Fibroblast of gingiva (primary cell): ENCODE measurements around the gene FFAR2.
"Not testable (repeated sequence)": the region's sequence is repeated elsewhere in the genome, so short reads cannot be mapped to it uniquely, and the experiment has no call there.

ENCODE experiments used
- DNase-seq: peaks from one replicate; pipeline ENCODE4 v3.0.0-alpha.2; 2011; ENCODE audit warnings: low read depth

FFAR2 gene

DNA sequence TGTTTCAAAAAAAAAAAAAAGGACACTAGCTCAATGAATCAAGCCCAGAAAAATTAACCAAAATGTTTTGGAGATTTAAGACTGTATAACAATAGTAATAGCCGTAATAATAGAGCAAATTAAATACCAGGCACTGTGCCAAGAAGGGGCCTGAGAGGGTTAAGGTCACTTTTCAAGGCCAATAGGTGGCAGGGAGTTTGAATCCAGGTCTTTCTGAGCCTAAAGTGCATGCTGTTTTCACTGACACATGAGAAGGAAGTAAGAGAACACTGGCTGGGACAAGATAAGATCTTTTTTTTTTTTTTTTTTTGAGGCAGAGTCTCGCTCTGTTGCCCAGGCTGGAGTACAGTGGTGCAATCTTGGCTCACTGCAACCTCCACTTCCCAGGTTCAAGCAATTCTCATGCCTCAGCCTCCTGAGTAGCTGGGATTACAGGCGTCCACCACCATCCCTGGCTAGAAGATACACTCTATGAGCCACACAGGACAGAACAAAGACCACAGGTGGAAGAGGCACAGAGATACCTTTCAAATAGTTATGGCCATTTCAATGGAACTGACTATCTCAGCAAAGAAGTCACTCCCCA lies 7.7 kb downstream of the FFAR2 start:
- no peak for DNase-seq

DNA sequence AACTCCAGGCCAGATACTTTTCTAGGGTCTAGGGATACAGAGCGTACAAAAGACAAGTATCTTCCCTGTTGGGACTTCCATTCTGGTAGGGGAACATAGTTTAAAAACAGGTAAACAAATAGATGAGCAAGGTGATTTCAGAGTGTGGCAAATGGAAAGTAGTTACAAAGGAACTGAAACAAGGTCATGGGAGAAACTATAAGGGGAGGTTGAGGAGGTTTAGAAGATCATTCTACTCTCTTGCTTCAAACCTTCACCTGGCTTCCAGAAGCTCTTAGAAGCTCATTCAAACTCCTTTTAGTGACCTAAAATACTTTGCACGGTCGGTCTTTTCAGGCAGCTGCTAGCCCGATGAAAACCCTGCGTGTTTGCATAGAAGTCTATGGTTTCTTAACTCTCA lies 9.1 kb downstream of the FFAR2 start:
- no peak for DNase-seq

DNA sequence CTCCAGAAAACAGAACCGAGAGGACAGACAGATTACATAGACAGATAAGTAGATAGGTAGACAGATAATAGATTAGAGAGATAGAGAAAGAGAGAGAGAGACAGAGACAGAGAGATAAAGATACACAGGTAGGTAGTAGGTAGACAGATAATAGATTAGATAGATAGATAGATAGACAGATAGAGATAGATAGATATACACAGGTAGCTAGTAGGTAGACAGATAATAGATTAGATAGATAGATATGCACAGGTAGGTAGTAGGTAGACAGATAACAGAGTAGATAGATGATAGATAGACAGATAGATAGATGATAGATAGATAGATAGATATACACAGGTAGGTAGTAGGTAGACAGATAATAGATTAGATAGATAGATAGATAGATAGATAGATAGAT lies 10.1 kb downstream of the FFAR2 start:
- DNase-seq, result no peak

DNA sequence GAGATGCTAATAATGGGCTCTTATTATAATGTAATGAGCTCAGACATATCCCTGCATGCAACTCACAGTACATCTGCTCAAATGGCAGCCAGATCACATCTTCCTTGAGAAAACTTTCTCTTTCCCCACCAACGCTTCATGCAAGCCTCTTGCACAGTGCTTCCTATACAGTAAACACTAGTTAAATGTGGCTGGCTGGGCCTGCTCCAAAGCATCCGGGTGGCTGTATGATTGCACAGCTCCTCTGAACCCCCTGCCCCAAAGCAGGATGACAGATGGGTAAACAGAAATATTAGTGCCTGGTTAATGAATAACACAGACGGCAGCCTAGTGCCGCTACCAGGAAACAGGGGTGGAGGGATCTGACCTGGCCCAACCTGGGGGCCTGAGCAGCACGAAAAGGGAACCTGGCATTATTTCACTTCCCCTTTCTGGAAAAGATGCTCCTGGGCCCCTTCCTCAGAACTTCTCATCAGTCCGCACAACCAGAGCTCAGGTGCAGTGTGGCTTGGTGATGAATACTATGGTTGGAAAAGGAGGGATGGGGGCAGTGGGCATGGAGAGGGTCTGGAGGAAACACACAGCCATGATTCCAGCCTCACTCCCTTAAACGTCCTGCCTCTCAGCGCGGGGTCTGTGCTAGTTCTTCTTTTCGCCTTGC lies 10.8 kb downstream of the FFAR2 start:
- DNase-seq, result no peak

DNA sequence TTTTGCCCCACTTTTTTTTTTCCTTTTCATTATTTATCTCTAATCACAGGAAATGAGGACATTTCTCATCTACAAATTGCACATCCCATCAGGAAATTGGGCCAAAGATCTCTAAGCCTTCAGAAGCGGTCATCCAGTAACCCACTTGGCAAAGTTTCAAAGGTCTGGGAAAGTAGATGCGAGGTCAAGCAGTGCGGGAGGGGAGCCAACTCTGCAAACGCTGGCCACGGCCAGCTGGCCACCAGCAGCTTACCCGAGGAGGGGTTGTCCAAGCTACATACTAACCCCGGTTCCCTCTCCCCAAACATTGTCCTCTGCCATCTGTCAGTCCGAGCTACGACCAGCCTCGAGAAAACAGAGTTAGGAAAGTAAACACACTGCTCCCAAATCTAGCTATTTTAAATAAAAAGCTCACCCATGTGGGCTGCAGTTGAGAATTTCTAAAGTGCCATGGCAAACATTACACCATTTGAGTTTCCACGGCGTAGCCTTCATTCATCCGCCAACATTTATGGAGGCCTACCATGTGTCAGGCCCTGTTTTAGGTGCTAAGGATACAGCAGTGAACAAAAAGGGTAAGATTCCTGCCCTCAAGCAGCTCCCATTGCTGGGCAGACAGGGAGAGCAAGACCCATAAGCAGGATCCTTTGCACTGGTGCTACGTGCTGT lies 11.5 kb downstream of the FFAR2 start:
- DNase-seq, result no peak

DNA sequence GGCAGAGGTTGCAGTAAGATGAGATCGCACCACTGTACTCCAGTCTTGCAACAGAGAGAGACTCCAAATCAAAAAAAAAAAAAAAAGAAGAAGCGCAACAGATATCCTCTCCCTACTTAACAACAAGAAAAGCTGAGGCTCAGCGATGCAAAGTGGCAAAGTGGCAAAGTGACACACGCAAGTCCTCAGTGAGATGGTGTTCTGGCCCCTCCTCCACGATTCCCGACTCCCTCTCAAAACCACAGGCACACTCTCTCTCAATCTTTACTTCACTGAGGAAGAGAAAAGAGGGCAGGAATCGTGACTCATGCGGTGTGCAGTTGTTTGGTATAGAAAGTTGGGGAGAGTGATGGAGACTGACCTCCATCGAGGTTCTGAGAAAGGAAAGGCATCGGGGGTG lies 12.6 kb downstream of the FFAR2 start:
- DNase-seq, result no peak

DNA sequence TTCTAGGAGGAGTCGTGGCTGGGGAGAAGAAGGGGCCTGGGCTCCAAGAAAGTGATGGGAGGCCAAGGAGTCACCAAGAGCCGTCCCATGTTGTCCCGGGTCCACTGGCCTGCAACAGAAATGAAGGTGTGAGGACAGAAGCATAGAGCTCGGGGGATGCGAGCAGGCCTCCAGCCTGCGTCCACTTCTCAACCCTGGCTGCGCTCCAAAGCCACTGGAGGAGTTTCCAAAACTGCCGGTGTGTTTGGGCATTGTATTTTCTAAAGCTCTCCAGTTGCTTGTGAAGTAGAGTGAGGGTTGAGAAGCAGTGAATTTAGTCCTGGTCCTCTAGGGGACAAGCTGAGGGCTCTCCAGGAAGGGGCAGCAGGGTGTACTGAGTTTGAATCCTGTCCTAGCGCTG lies 13.0 kb downstream of the FFAR2 start:
- DNase-seq, result no peak

DNA sequence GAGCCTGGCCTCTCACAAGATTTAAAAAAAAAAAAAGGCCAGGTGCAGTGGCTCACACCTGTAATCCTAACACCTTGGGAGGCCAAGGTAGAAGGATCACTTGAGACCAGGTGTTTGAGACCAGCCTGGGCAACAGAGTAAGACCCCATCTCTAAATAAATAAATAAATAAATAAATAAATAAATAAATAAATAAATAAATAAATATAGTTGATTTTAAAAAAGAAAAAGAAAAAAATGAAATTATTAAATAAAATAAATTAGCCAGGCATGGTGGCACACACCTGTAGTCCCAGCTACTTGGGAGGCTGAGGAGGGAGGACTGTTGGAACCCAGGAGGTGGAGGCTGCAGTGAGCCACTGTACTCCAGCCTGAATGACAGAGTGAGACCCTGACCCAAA lies 13.7 kb downstream of the FFAR2 start:
- DNase-seq, result not testable (repeated sequence)

DNA sequence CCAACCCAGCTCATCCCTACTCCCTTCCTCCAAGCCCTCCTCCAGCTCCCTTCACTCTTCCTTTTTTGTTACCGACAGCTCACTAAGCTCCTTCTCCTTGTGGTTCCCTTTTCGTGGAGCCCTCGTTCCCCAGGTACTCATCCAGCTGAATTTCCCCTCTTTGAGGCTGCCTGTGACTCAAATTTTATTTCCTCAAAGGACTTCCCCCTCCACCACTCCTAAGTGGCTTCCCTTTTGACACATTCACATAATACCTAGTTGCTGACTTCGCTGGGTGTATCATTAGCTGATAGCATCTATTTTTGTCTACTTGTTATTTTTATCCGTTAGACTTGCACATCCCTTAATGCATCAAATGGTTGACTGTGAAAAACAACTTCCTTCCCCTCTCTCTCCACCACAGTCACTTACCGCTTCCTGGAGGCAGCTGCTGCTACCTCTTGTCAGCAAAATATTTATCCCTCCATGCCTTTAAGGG lies 14.5 kb downstream of the FFAR2 start:
- no peak for DNase-seq

DNA sequence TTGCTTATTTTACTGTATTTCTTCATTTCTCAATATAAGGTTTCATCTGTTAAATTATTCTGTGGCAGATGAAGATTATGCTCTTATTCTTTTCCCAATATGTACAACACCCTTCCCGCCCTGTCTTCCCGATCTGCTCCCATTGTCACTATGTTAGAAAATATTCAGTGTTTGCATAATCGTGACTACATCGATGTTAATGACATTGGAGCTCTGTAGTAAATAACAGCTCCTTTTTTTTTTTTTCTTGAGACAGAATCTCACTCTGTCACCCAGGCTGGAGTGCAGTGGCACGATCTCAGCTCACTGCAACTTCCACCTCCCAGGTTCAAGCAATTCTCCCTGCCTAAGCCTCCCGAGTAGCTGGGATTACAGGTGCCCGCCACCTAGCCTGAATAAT lies 14.9 kb downstream of the FFAR2 start:
- not testable (repeated sequence) for DNase-seq

DNA sequence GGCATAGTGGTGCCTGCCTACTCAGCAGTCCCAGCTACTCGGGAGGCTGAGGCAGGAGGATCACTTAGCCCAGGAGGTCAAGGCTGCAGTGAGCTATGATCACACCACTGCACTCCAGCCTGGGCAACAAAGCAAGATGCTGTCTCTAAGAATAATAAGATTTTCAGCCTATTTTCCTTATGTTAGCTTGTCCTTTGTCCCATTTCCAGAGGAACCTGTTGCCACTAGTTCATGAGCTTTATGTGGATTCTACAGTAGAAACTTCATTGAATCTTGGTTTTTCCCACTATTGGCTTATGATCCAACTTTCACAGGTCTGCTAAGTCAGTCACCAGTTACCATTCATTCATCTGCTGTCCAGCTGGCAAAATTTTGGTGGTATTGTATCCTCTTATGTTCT lies 18.2 kb downstream of the FFAR2 start:
- no peak for DNase-seq

DNA sequence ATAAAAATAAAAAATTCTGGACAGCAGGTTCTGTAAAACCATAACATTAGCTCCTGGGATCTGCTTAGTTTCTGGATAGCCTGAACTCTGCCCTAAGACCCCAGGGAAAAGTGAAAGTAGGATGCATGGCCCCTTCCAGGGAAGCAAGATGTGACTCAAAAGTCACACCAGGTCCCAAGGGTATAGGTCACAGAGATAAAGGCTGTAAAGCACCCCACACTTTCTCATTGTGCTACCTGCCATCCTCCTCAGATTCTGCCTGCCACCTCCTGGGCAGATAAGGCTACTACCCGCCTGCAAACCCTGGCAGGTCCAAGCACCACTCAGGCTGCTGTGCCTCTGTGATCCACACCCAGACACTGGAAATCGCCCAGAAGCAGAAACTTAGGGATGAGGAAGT lies 20.6 kb downstream of the FFAR2 start:
- DNase-seq, result peak; percentile 11

DNA sequence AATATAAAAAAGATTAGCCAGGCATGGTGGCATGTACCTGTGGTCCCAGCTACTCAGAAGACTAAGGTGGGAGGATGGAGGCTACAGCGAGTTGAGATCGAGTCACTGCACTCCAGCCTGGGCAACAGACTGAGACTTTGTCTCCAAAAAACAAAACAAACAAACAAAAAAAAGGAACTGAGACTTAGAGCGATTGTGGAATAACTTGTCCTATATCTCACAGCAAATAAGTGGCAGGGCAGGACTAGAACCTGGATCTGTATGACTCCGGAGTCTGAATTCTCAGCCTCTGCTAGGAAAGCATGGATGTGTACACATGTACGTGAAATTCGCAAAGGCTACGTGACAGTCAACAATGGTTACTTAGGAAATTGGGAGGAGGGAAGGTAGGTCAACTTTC lies 22.1 kb downstream of the FFAR2 start:
- DNase-seq, result no peak

DNA sequence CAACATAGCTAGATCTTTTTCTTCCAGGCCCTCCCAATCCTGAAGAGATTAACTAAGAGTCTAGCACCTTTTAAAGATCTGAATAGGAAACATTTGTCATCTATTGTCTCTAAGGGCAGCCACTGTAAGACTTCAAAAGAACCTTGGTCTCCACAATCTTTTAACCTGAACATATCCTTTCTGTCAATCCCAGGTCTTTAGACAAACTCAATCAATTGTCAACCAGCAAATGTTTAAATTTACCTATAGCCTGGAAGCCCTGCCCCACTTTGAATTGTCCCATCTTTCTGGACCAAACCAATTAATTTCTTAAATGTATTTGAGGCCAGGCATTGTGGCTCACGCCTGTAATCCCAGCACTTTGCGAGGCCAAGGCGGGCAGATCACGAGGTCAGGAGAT lies 23.0 kb downstream of the FFAR2 start:
- not testable (repeated sequence) for DNase-seq

DNA sequence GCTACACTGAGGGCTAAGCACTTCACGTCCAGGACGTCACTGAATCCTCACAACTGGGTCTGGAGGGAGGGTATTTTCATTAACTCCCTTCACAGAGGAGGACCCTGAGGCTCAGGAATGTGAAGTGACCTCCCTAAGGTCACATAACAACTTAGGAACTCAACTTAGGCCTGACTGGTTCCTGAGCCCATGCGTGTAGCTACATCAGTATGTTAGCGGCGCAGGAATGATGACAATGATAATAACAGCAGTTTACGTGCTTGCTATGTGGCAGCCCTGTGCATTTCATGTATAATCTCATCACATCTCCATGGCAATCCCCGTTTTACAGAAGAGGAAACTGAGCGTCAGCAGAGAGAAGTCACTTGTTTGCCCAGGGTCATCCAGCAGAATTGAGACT lies 23.9 kb downstream of the FFAR2 start:
- no peak for DNase-seq

DNA sequence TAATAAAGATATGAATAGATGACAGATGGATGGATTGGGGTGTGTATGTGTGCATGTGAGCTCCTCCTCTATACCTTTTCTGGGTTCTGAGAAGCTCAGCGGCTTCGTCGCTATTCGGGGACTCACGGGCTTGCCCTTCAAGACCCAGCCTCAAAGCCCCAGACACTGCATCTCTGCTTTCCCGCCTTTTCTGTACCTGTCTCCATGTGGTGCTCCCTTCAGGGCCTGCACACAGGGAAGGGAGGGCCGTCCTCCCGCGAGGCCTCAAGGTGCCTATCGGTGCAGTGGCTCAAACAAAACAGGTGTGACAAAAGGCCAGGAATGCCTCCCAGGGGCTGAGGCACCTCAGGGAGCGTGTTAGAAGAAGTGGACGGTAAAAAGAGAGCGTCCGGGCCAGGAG lies 26.0 kb downstream of the FFAR2 start:
- no peak for DNase-seq

DNA sequence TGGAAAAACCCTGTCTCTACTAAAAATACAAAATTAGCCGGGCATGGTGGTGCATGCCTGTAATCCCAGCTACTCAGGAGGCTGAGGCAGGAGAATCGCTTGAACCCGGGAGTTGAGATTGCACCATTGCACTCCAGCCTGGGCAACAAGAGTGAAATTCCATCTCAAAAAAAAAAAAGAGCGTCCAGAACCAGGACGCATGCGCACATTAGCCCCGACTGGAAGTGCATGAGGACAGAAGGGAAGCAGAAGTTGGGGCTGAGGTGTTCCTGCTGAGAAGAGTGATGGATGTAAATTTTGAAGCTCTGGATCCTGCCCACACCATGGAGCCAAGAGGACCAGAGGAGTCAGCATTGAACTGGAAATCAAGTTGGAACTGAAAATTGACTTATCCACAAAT lies 26.5 kb downstream of the FFAR2 start:
- DNase-seq, result not testable (repeated sequence)

DNA sequence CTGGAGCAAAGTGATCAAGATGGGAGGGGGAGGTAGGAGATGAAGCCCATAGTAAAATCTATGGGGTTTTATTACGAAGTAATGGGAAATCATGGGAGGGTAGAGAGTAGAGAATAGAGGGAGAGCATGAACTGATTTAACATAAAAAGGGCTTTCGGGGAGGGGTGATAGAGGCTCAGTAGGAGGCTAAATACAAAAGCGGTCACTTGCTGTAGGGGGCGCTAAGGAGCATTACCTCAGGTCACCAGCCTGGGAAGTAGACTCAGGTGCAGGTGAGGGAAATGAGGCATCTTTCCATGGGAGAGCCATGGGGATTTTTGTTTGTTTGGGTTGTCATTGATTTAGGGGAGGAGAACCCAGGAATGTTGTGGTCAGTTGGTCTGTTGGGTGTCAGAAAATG lies 28.1 kb downstream of the FFAR2 start:
- DNase-seq, result no peak

DNA sequence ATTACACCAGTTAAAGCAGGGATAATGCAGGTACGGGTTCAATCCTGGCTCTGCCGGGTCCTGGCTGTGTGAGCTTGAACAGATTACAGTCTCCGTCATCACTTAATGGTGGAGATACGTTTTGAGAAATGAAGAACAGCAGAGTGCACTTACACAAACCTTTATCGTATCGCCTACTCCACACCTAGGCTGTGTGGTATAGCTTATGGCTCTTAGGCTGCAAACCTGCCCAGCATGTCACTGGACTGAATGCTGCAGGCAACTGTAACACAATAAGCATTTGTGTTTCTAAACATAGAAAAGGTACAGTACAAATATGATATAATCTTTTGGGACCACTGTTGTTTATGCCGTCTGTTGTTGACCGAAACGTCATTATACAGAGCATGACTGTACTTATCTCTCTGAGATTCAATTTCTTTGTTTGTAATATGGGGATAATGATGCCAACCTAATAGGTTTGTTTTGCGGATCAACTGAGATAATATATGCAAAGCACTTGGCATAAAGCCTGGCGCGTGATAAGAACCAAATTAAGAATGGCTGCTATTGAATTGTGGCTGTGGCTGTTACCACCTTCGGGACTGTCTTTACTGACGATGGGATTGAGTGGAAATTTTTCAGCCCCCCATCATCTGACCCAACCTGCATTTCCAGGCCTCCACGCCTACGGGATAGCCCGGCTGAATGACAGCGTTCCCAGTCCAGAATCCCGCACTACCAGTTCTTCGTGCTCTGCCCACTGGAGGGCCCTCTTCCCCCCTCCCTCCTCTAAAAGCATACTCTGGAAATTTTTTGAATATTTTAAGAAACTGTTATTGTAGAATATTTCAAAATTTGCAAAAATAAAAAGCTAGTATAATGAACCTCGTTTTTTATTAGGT lies 31.0 kb downstream of the FFAR2 start:
- DNase-seq, result no peak

DNA sequence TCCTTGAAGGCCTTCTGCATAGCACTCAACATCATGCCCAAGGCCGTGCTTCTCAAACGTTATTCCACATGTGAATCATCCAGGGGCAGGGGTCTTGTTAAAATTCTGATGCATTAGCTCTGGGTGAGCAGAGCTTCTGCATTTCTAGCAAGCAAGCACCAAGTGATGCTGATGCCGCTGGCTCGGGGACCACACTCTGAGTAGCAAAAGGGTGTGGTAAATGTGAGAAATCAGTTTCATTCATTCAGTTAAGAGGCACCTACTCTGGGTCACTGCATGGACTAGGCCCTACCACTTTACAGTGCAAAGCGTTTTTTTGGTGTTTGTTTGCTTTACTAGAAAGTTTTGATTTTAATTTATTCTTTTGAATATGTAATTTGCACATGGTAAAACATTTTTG lies 35.0 kb downstream of the FFAR2 start:
- DNase-seq, result no peak

DNA sequence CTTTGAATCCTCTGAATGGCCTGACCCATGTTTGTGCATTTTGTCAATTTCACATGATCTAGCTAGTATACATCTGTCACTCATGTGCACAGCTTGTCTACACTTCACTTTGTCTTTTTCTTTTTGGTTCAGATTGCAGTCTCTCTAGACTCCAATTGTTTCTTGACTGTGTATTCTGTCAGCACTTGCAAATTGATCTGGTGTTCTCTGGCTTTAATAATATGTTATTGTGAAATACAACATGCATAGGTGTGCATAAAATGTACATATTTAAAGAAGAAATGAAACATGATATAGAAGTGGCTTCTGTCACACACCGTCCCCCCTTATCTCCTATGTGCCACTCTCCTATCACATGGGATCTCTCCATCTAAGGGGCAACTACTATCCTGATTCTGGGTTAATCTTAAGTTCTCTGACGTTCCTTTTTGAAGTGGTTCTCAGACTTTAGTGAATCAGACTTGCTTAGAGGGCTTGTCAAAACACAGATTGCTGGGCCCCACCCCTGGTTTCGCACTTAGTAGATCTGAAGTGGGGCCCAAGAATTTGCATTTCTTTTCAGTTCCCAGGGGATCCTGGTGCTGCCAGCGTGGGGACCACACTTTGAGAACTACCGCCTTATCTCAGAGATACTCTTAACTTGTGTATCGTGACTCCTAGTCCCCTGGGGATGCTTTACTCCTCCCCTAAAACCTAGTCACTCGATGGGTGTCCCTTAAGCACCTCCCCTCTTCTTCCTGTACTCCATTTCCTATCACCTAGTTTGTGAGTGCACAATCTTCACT lies 36.4 kb downstream of the FFAR2 start:
- no peak for DNase-seq

DNA sequence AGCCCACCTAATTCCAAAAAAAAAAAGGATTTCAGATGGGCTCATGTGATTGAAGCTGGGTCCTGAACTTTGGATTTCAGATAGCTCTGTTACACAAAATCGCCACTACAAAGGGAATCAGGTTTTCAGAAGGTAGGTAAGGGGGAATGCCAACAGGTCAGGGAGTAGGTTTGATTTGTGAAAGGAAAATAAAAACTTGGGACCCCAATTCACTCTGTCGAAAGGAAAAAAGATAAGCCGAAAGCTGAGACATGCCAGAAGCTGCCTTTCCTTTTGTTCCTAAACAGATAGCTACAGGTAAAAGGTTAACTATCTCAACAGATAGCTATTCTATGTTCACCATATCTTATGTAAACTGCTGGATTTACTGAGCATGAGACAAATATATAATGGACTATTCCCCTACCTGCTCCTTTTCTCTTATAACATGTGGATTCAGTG lies 38.2 kb downstream of the FFAR2 start:
- DNase-seq, result no peak
